ENCODE data around the gene CRIP3.

CRIP3 gene

DNA sequence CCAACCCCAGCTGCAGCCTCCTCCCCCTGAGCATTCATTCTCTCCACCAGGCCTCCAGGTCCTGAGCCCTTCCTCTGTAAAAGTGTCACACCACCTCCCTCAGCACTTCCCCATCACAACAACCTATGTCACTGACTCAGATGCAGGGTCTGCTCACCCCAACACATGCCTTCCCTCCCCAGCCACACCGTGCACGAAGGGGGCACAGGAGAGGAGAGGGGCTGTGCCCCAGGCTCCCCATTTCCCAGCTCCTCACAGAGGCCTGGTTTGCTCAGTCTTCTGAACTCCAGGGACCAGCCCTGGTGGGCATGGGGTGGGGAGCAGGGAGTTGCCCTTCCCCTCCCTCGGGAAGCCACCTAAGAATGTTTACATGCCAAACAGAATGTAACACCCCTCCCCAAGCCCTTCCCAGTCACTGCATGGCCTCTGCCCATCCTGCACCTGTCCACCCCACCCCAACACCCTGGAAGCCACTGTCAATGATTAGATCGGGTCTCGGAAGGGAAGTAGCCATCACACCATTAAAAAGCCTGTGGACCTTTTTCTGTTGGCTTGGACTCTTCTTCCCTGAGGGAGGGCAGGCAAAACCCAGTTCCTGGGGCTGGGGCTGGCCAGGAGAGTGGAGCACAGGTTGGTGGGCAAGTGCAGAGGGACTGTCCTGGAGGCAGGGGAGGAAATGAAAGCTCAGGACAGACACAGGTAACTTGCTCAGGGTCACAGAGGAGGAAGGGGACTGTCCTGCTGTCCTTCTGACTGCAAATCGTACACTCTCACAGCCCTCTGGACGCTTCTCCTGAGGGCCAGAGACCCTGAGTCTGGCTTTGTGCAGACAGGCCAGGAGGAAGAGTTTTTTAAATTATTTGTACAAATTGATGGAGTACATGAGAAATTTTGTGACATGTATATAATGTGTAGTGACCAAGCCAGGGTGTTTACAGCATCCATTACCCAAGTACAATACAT, 20.6 kb downstream of the CRIP3 start:
- no peak for DNase-seq

DNA sequence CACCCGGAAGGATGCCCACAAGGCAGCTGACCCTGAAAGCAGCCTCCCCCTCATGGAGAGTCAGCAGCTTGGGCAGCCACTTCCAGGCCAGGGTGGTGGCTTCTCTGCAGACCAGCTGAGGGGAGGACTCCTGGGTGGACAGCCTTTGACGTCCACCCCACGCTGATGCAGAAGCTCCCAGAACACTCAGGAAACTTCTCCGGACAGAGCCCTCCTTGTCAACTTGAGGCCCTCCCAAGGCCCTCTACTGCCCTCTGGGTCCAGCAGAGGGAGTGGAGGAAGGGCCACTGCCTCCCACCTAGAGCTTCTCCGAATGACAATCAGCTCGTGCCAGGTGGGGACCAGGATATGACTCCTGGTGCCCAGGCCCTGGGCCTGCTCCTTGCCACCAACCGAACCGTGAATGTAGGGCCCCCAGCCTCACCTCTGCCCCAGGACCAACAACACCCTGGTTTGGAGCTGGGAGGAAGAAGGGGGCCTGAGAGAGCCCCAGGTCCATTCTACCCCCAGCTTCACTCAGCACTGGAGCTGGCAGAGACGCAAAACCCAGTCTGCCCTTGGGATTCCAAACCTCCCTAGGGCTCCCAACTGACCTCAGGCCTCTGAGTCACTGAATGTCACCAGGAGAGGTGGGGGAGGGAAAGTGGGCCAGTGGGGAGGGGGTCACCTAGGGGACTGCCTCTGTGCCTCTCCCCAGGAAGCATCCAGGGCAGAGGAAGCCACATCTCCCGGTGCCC, 21.5 kb downstream of the CRIP3 start:
- DNase-seq, result no peak

DNA sequence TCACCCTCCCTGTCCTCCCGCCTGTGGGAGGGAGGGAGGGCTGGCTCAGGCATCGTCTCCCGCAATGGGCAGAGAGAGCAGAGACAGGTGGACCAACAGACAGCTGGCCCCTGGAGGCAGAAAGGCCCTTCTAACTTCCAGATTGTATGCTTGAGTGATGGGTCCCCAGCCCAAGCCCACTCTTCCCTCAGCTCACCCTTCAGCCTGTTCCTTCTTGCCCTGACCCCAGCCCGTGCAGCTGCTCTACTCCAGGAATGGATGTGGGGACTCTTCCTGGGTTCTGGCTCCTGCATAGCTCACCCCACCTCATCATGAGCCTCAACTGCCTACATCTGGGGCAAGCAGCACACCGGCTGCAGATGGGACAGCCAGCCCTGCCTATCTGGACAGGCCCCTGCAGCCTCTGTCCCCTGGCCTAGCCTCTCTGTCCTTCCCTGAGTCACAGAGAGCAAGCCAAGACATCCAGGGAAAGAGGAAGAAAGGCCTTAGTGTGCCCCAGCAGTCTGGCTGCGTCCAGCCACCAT, 22.1 kb downstream of the CRIP3 start:
- DNase-seq, result no peak

DNA sequence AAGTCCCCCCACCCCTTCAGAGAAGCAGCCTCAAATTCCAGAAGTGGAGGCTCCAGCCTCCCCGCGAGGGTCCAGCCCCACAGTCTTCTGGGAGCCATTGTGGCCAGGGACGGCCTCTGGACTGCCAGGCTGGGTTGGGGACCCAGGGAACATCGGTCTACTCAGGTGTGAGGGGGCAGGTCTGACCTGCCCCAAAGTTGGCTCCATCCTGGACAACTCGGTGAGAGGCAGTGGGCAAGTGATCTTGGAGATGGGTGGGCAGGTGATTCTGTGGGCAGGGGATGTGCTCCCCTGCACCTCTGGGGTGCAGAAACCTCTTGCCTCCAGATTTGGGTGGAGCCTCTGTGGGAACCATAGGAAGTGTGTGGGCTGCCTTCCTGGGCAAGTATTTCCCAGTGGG, 22.8 kb downstream of the CRIP3 start:
- DNase-seq, result no peak

DNA sequence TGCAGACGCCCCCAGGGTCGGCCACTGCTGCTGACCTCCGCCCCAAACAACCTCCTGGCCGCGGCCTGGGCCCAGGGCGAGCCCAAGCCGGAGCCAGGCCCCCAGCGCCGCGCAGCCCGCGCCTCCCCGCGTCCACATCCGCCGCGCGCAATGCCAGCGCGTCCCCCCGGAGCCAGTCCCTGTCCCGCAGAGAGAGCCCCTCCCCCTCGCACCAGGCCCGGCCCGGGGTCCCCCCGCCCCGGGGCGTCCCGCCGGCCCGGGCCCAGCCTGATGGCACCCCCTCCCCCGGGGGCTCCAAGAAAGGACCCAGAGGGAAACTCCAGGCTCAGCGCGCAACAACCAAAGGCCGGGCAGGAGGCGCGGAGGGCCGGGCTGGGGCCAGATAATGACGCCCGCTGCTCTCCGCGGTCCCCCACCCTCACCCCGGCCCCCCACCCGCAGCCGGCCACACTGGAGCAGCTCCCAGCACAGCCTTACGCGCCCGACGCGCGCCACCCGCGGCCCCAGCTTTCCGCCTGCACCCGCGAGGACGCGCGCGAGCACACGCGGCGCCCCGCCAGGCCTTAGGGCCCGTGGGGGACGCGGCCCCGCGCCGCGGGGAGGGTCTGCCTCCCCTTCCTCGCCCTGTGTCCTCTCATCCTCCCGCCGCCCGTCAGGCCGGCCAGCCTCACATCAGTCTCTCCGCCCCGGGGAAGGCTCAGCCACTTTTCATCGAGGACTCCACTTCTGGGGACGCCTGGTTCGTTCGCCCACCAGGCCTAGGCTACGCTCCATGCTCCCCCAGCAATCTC, 23.4 kb downstream of the CRIP3 start:
- no peak for DNase-seq

DNA sequence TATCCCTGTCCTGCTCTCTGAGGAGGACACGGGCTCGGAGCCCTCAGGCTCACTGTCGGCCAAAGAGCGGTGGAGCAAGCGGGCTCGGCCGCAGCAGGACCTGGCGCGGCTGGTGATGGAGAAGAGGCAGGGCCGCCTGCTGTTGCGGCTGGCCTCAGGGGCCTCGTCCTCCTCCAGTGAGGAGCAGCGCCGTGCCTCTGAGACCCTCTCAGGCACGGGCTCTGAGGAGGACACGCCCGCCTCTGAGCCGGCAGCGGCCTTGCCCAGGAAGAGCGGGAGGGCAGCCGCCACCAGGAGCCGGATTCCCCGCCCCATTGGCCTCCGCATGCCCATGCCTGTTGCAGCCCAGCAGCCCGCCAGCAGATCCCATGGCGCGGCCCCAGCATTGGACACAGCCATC, 24.7 kb downstream of the CRIP3 start:
- DNase-seq, result no peak

DNA sequence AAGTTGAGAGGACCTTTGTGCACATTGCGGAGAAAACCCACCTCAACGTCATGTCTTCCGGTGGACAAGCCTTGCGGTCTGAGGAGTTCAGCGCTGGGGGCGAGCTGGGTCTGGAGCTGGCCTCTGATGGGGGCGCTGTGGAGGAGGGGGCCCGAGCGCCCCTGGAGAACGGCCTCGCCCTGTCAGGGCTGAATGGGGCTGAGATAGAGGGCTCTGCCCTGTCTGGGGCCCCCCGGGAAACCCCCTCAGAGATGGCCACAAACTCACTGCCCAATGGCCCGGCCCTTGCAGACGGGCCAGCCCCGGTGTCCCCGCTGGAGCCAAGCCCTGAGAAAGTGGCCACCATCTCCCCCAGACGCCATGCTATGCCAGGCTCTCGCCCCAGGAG, 25.1 kb downstream of the CRIP3 start:
- no peak for DNase-seq

DNA sequence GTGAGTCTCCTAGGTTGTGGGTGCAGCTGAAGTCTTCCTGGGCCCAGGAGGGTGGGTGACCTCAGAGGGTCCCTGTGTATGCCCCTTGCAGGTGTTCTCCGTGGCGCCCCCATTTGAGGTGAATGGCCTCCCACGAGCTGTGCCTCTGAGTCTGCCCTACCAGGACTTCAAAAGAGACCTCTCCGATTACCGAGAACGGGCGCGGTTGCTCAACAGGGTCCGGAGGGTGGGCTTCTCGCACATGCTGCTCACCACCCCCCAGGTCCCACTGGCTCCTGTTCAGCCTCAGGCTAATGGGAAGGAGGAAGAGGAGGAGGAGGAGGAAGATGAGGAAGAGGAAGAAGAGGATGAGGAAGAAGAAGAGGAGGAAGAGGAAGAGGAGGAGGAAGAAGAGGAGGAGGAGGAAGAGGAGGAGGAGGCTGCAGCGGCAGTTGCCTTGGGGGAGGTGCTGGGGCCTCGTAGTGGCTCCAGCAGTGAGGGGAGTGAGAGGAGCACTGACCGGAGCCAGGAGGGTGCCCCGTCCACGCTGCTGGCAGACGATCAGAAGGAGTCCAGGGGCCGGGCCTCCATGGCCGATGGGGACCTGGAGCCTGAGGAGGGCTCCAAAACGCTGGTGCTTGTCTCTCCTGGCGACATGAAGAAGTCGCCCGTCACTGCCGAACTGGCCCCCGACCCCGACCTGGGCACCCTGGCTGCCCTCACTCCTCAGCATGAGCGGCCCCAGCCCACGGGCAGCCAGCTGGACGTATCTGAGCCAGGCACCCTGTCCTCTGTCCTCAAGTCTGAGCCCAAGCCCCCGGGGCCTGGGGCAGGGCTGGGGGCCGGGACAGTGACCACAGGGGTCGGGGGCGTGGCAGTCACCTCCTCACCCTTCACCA, 25.8 kb downstream of the CRIP3 start:
- DNase-seq, result no peak

DNA sequence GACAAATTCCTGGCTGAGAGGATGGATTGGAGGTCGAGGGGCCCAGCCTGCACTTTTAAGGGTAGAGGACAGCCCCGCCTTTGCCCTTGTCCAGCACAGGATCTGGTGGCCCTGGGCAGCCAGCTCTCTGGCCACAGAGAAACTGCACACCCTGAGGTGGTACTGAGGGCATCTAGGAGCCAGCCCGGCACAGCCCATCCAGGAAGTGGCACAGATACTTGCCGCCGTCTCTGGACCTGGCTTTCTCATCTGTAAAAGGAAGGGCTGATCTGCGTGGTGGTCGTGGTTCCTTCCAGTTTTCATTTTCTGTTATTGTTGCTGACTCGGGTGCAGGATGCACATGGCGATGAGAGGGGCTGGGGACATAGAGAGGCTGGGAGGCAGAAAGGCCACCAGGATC, 26.6 kb downstream of the CRIP3 start:
- DNase-seq, result no peak

DNA sequence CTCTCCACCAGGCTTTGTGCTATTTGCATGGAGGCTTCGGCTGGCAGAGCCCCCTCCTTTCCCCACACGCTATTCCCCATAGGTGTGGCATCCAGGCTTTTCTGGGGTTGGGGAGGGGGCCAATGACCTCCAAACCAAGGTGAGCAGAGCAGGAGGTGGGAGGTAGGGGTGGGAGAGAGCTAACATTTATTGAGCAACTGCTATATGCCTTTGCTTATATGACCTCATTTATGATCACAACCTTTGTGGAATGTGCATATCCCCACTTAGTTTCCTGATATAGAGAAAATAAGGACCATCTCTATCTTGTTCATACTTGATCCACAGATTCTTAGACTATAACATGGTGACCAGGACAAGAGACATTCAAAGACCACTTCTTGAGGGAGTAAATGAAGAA, 28.4 kb downstream of the CRIP3 start:
- DNase-seq, result no peak

DNA sequence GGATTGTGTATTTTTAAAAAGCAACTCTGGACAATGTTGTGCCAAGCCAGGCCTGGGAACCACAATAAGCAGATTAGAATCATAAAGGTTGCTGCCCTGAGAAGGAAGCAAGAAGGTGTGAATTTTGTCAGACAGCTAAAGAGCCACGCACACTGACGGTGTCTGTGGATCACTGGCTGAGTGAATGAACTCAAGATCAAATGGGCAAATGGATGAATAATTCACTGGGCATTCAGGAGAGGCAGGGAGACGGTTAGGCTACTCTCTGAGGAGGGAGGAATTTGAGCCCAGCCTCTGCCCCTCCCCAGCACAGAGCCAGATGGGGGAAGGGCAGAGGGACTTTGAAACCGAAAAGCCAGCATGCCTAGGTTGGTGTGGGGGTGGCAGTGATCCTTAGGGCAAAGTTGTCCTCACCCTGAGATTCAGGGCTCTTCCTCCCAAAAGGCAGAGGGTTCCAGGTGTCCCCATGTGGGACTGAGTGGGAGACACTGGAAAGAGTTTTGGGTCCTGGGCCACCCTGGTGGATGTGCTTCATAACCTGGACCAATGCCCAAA, 30.0 kb downstream of the CRIP3 start:
- DNase-seq, result no peak

DNA sequence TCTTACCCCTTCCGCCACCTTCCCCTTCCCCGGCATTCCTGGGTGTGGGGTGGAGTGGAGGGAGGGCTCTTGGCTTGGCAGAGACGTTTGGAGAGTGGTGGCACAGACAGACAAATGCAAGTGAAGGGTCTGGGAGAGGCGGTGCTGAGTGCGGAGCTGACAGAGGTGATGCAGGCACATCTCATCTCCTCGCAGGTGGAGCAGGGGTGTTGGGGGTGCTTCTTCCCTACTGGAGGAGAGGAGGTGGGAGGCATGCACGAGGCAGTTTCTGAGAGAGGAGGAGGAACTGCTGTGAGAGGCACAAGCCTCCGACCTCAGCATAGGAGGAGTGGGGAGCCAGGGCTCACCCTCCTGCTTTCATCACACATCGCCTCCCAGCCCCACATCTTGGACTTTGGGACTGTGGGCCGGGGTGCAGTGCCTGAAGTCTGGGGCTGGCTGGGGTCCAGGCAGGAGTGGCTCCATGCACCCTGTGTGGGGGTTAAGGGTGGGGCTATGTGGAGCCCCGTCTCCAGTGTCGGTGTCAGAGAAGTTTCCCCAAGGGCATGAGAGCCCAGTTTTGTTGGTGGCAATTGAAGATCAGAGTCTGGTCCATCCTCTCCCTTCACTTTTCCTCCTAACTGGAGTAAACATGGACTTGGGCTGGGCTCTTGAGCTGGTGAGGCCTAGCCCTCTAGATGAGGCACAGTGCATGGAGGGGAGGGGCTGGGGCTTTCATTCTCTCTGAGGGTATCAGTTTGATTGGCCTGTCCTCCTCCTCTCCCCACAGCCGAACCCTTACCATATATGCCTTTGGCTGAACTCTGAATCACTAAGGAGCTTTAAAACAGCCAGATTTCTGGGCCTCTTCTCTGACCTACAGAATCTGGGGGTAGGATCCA, 30.7 kb downstream of the CRIP3 start:
- DNase-seq, result no peak

DNA sequence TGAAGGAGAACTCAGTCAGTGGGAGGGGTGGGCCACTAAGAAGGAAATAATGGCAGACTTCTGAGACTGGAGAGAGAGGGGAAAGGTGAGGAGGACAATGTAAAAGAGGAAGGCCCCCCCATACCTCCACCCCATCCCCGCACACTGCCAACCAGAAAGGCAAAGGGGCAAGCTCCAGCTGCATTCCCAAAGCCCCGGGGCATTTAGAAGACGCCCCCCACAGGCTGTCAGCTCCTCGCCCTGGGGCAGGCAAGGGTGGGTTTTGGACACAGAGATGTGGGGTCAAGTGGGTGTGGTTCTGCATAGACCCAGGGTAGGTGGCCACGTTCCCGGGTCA, 31.4 kb downstream of the CRIP3 start:
- no peak for DNase-seq

DNA sequence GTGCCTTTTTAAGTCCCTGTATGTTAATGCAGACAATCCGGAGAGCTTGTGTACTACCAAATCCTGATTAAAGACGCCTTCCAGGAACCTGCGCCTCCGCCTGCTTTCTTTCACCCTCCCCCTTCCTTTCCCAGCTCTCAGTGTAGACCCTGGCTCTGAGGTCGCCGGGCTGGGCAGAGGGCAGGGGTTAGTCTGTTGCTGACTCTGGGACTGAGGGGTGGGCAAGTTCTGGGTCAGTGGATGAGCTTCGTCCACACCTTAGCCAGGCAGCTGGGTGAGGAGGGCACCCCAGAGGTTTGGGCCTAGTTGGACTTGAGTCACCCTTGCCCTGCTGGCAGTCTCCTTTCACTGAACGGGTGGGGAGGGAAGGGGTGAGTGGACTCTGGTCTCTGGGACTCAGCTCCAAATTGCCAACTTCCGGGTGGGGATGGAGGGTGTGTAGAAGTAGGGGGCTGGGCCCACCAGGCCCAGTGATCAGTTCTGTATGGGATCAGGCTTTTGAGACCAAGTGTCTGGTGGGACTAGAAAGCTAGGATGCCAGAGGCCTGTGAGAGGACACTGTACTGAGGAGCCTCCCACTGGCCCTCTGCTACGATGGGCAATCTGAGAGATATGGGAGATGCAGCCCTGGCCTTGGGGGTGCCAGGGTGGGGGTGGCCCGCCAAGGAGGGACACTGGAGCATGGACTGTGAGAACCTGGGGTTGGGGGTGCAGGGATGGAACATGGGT, 31.9 kb downstream of the CRIP3 start:
- no peak for DNase-seq

DNA sequence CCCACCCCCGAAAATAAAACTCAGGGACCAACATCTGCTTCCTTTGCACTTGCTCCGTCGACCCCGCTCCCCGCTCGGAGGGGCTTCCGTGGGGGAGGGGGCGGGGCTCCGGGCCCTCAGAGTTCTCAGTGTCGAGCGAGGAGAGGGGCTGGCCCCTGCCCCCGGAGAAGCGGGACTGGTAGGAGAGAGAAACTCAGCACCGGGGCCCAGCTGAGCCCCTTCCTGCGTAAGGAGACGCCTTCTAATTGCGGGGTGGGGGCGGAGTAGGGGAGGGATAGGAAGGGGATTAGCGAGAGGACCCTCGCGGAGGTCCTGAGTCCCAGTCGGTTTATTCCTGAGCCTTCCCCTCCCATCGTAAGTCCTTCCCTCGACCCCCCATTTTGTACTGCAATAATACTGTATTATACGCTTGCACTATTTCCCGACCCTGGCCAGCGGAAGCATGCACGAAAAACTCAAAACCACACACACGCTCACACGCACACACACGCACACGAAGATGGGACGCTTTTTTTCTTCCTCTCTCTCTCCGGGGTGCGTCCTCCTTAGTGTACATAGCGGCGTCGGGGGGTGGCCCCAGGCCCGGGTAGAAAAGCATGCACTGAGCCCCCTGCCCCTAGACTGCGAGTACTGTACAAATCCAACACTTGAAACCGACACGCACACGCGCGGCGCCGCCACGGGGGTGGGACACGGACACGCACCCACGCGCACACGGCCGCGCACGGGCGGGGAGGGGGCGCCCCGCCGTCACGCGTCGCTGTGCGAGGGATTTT, 32.6 kb downstream of the CRIP3 start:
- peak; percentile 36 to 43 for DNase-seq

DNA sequence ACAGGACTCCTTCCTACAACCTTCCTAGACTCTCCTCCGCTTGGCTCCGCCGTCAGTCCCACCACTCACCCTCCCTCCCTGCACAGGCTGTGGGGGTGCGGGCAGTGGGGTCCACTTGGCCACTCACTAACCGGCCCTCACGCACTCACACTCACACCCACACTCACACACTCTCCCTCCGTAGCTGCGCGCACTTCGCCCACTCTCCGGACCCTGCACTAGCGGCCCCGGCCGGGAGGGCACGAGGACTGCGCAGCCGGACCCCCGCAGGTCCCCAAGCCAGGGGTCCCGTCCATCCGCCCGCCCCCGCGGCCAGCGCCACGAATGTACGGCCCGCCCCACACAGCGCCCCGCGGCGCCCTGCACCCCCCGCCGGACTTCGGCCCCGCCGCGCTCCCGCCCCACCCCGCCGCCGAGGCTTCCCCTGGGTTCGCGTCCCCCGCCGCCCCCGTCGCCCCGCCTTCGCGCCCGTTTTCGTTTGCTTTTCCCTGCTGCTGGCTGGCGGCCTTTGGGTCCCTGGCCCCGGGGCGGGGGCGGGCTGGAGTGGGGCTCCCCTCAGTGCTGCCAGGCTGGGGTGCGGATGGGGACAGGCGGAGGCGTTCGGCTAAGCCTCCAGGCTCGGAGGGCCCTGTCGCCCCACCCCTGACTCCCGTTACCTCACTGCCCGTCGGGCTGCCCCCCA, 33.6 kb downstream of the CRIP3 start:
- DNase-seq, result peak; percentile 35 to 43

DNA sequence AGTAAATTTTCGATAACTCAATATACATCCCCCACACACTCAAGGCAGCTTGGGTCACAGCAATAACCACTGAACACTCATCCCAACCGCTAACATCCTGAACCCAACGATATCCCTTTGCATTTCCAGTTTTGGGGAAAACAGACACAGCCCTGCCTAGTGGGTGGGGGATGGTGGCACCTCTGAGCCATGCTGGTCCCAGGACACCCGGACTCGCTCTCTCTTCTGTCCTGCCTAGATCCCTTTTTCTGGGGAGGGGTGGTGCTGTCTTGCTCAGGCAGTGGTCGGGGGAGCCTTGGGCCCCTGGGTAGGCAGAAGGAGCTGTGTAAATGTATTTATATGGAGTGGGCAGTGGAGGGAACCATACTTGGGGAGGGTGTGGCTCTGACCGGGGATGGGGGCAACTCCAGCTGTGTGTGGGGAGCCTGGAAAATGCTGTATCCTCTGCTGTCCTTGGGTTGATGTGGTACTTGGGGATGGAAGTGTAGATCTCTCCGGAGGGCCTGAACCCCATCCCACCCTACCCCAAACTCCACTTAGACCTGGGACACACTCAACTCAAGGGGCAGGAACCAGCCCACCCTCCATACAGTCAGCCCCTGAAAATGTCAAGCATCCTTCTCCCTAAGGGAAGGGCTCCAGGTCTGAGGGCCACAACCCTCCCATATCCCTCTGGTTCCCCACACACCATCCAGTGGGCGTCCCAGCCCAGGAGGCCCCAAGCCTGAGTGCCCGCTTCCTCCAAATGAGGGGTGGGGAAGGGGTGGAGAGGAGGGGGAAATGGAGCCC, 34.3 kb downstream of the CRIP3 start:
- no peak for DNase-seq

DNA sequence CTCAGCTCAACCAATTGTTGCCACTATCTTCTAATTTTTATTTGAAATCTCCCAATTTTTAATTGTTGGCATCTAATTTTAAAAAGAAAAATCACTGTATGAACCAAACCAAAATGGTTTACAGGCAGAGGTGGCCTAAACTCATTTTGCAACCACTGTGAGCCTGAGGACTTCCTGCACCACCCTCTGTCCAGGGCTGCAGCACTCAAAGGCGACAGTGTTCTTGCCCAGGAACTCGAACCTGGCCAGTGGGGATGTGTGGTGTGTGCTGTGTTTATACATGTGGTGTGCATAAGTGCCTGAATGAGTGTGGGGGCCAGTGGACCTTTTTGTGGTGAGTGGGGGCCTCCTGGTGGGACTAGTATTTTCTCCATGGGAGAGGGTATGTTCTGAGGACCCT, 34.9 kb downstream of the CRIP3 start:
- DNase-seq, result no peak
